Breast epithelium (tissue), 4 donors: ENCODE data around the gene MRTFA. TPM values are rescaled to one million over a fixed set of nuclear protein-coding genes. Genes with fewer than 3 reads are reported as not detected.
A peak's percentile ranks its signal among the peaks of the same experiment; 100 is the strongest.
"Not testable (repeated sequence)": the region's sequence is repeated elsewhere in the genome, so short reads cannot be mapped to it uniquely, and the experiment has no call there.

Experiments used
- DNase-seq, 2 donors: peaks; one replicate each; pipeline ENCODE4 v3.0.0-alpha.2; 2019; ENCODE audit warnings: low spot score in 2 of 2
- H3K27ac ChIP-seq, 2 donors: fragments of 200-600 bp; sonication (generic) in 1 of 2; one replicate each; pipeline ENCODE4 v1.5.1; 2016 to 2019; ENCODE audit warnings: mild to moderate bottlenecking in 1 of 2
- H3K27me3 ChIP-seq, 2 donors: fragments of 200-600 bp; sonication (generic) in 1 of 2; one replicate each; pipeline versions ENCODE4 v1.5.1 to v1.6.0; 2017 to 2019; ENCODE audit warnings: control low read depth in 1 of 2, mild to moderate bottlenecking in 1 of 2
- H3K36me3 ChIP-seq: fragments of 200-600 bp; one replicate; pipeline ENCODE4 v1.5.1; 2019
- H3K4me1 ChIP-seq, 2 donors: fragments of 200-600 bp; sonication (generic); one replicate each; pipeline ENCODE4 v1.5.1; 2016 to 2019; ENCODE audit warnings: control low read depth in 1 of 2
- H3K4me3 ChIP-seq, 3 donors: fragments of 200-600 bp; sonication (generic); 1 replicate in 2 of 3; 2 replicates in 1 of 3; pipeline ENCODE4 v1.5.1; 2016 to 2019; ENCODE audit warnings: mild to moderate bottlenecking in 3 of 3, moderate library complexity in 2 of 3
- H3K9me3 ChIP-seq, 2 donors: fragments of 200-600 bp; sonication (generic) in 1 of 2; one replicate each; pipeline ENCODE4 v1.5.1; 2016 to 2019; ENCODE audit warnings: control low read depth in 1 of 2
- POLR2A ChIP-seq: fragments of 450-650 bp; IDR thresholded peaks from one replicate; pipeline ENCODE4 v1.6.1; 2016; ENCODE audit warnings: antibody characterized with exemption, mild to moderate bottlenecking, moderate library complexity
- POLR2AphosphoS5 ChIP-seq, 3 donors: sonication (generic); formaldehyde crosslinking; IDR thresholded peaks; one replicate each; pipeline ENCODE4 v1.6.1; 2017; ENCODE audit warnings: antibody characterized with exemption in 3 of 3
- intact Hi-C: fragments of 100-400 bp; cut with DNase I; formaldehyde crosslinking; loops from one replicate; pipeline ENCODE4 v1.15.1; 2023; ENCODE audit warnings: low total_unique reads
- total RNA-seq, 3 donors: library from RNA; depleted of rRNA; stranded (reverse); fragments of >200 nt; gene quantifications; one replicate each; pipeline ENCODE4 v1.1.0, GENCODE V29; 2016
- TF ChIP-seq, protein P1 (sequence below), 3 donors: fragments of 450-650 bp; IDR thresholded peaks; one replicate each; pipeline ENCODE4 v1.5.1; 2016 to 2017; ENCODE audit warnings: antibody characterized with exemption in 3 of 3, mild to moderate bottlenecking in 3 of 3, moderate library complexity in 3 of 3

MRTFA gene
- total RNA-seq, 3 donors from 2014 or later = 47.0 to 69.2 (median 65.7) TPM

GRCh38 chr22:40592352-40593113 is 44.0 kb downstream of the MRTFA start:
- DNase-seq = no peak
- intact Hi-C loops = no loop called here
- TF ChIP-seq POLR2AphosphoS5 (IDR thresholded peaks at IDR 0.05) (no peak), POLR2A (no peak)
- TF ChIP-seq, protein P1, sequence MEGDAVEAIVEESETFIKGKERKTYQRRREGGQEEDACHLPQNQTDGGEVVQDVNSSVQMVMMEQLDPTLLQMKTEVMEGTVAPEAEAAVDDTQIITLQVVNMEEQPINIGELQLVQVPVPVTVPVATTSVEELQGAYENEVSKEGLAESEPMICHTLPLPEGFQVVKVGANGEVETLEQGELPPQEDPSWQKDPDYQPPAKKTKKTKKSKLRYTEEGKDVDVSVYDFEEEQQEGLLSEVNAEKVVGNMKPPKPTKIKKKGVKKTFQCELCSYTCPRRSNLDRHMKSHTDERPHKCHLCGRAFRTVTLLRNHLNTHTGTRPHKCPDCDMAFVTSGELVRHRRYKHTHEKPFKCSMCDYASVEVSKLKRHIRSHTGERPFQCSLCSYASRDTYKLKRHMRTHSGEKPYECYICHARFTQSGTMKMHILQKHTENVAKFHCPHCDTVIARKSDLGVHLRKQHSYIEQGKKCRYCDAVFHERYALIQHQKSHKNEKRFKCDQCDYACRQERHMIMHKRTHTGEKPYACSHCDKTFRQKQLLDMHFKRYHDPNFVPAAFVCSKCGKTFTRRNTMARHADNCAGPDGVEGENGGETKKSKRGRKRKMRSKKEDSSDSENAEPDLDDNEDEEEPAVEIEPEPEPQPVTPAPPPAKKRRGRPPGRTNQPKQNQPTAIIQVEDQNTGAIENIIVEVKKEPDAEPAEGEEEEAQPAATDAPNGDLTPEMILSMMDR (IDR thresholded peaks at IDR 0.05) = no peak
- no peak overlapping the region for H3K4me3 ChIP-seq
- no peaks in the 10 kb centered on the region for H3K36me3 ChIP-seq
- H3K27me3 ChIP-seq = no peaks in the 10 kb centered on the region
- H3K4me1 ChIP-seq = no peaks in the 10 kb centered on the region
- H3K9me3 ChIP-seq = no peaks in the 10 kb centered on the region
- H3K27ac ChIP-seq = no peak overlapping the region

DNA sequence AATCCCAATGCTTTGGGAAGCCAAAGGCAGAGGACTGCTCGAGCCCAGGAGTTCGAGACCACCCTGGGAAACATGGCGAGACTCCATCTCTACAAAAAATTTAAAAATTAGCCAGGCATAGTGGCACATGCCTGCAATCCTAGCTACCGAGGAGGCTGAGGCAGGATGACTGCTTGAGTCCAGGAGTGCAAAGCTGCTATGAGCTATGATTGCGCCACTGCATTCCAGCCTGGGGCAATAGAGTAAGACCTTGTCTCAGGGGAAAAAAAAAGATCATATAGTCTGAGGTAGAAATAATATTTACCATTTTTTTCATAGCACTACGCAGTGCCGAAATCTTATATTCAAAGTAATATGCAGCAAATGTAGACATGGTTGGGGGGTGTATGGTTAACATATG is 47.8 kb downstream of the MRTFA start:
- TF ChIP-seq POLR2A (no peak), POLR2AphosphoS5 (IDR thresholded peaks at IDR 0.05) (no peak)
- TF ChIP-seq, protein P1 (IDR thresholded peaks at IDR 0.05) = no peak
- Histone ChIP-seq H3K4me1 (peaks cover 0 to 8% of the 10 kb centered on the region in 2 donors), H3K36me3 (no peaks in the 10 kb centered on the region), H3K27ac (no peak overlapping the region), H3K27me3 (no peaks in the 10 kb centered on the region), H3K9me3 (no peaks in the 10 kb centered on the region), H3K4me3 (no peak overlapping the region)
- DNase-seq = no peak
- intact Hi-C loops = no loop called here

DNA sequence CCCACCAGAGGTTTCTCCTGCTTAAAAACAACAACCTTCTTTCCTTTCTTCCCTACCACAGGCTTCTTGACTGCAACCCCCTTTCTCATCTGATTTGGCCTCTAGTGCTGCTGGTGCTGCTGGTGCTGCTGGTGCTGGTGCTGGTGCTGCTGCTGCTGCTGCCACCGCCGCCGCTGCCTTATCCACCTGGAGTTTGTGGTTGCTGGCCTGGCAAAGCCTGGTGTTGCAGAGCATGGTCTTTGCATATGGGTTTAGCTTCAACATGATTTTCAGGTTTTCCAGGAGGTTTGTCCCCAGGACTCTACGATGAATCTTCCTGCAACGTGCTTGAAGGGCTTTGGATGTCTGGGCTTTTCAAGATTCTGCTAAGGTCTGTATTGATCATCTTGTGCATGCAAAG is 49.7 kb downstream of the MRTFA start:
- H3K36me3 ChIP-seq = no peaks in the 10 kb centered on the region
- H3K27me3 ChIP-seq = no peaks in the 10 kb centered on the region
- H3K4me1 ChIP-seq = peaks cover 0 to 8% of the 10 kb centered on the region in 2 donors
- H3K27ac ChIP-seq = peak overlapping the region in 1 of 2 donors; percentile 15
- H3K4me3 ChIP-seq = no peak overlapping the region
- no peaks in the 10 kb centered on the region for H3K9me3 ChIP-seq
- intact Hi-C loops = no loop called here
- no peak for DNase-seq
- TF ChIP-seq POLR2AphosphoS5 (IDR thresholded peaks at IDR 0.05) (no peak), POLR2A (no peak)
- TF ChIP-seq, protein P1 (IDR thresholded peaks at IDR 0.05) = no peak

- no peak for DNase-seq
- H3K4me3 ChIP-seq = no peak overlapping the region
- H3K27me3 ChIP-seq = no peaks in the 10 kb centered on the region
- no peaks in the 10 kb centered on the region for H3K36me3 ChIP-seq
- H3K27ac ChIP-seq = no peak overlapping the region
- TF ChIP-seq POLR2AphosphoS5 (IDR thresholded peaks at IDR 0.05) = no peak
- TF ChIP-seq, protein P1 (IDR thresholded peaks at IDR 0.05) = no peak
- TF ChIP-seq POLR2A = no peak
- H3K4me1 ChIP-seq = peaks cover 0 to 8% of the 10 kb centered on the region in 2 donors
- H3K9me3 ChIP-seq = no peaks in the 10 kb centered on the region
- intact Hi-C loops = no loop called here
Measured at GRCh38 chr22:40585310-40585751, 51.2 kb downstream of the MRTFA start.

DNA sequence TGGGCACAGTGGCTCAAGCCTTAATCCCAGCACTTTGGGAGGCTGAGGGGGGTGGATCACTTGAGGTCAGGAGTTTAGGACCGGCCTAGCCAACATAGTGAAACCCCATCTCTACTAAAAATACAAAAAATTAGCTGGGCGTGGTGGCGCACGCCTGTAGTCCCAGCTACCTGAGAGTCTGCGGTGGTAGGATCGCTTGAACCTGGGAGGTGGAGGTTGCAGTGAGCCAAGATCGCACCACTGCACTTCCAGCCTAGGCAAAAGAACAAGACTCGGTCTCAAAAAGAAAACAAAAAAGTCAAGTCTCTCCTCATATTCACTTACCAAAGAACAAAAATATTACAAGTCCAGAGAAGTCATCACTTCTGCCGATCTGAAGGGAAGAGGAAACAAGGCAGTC is 51.8 kb downstream of the MRTFA start:
- H3K4me1 ChIP-seq, H3K36me3 ChIP-seq, H3K4me3 ChIP-seq, H3K9me3 ChIP-seq, DNase-seq, H3K27me3 ChIP-seq, intact Hi-C loops, H3K27ac ChIP-seq: not testable (repeated sequence)
